SK-N-MC (cell line): ENCODE measurements around the gene RBBP8NL.

Experiments
- DNase-seq: peaks from one replicate; pipeline ENCODE4 v3.0.0-alpha.2; 2011; ENCODE audit warnings: low read depth, low spot score
- H3K27ac ChIP-seq: fragments of 200-600 bp; sonication (generic); 2 replicates; pipeline ENCODE4 v1.5.1; 2016; ENCODE audit warnings: mixed run types
- H3K36me3 ChIP-seq: fragments of 200-600 bp; sonication (generic); 2 replicates; pipeline ENCODE4 v1.6.1; 2017; ENCODE audit warnings: antibody characterized with exemption, low read length, mixed read lengths; ENCODE audit not compliant: insufficient read depth
- H3K4me3 ChIP-seq: fragments of 200-600 bp; sonication (generic); 2 replicates; pipeline ENCODE4 v1.5.1; 2016
- H3K9ac ChIP-seq: fragments of 200-600 bp; sonication (generic); 2 replicates; pipeline ENCODE4 v1.8.0; 2017; ENCODE audit warnings: mixed run types, mixed read lengths; ENCODE audit not compliant: insufficient read length
- H3K9me3 ChIP-seq: fragments of 200-600 bp; sonication (generic); 2 replicates; pipeline ENCODE4 v1.6.1; 2017; ENCODE audit warnings: low read depth, mild to moderate bottlenecking, antibody characterized with exemption, low read length, moderate library complexity, mixed read lengths
- EZH2 ChIP-seq: fragments of 200-600 bp; sonication (generic); IDR thresholded peaks from one replicate; pipeline ENCODE4 v1.6.1; 2017; ENCODE audit warnings: antibody characterized with exemption
- FOXP2 ChIP-seq: optimal IDR thresholded peaks from 2 replicates; pipeline ENCODE3; 2011; ENCODE audit warnings: mild to moderate bottlenecking, moderate library complexity; ENCODE audit not compliant: insufficient read depth; ENCODE audit errors: extremely low read length, control extremely low read depth
- POLR2AphosphoS5 ChIP-seq: IDR thresholded peaks from 2 replicates; pipeline ENCODE4 v1.6.1; 2012; ENCODE audit warnings: mild to moderate bottlenecking, low read depth, low read length, borderline replicate concordance

Gene RBBP8NL

GRCh38 chr20:62395311-62396242 is 31.8 kb downstream of the RBBP8NL start:
- TF ChIP-seq EZH2, result no peak
- 0 out of 2 replicates have a peak, but pooled peaks have one; percentile 10 for TF ChIP-seq POLR2AphosphoS5
- no peak for DNase-seq
- H3K9ac ChIP-seq, result no peak overlapping the region
- no peaks in the 10 kb centered on the region for H3K9me3 ChIP-seq
- no peak overlapping the region for H3K4me3 ChIP-seq
- no peak overlapping the region for H3K27ac ChIP-seq
- peaks cover 1% of the 10 kb centered on the region; the same call in 1 of the 2 replicates for H3K36me3 ChIP-seq

GRCh38 chr20:62394248-62395245 is 32.8 kb downstream of the RBBP8NL start:
- Histone ChIP-seq H3K4me3 (no peak overlapping the region), H3K9me3 (no peaks in the 10 kb centered on the region), H3K36me3 (peaks cover 11% of the 10 kb centered on the region), H3K27ac (no peak overlapping the region), H3K9ac (no peak overlapping the region)
- DNase-seq, result no peak
- TF ChIP-seq FOXP2, result no peak
- TF ChIP-seq EZH2, result no peak
- no peak for TF ChIP-seq POLR2AphosphoS5

GRCh38 chr20:62393830-62394229 is 33.5 kb downstream of the RBBP8NL start:
- Histone ChIP-seq H3K36me3 (peaks cover 19% of the 10 kb centered on the region), H3K9ac (no peak overlapping the region), H3K27ac (no peak overlapping the region), H3K4me3 (no peak overlapping the region), H3K9me3 (no peaks in the 10 kb centered on the region)
- DNase-seq, result no peak
- TF ChIP-seq EZH2 (no peak), POLR2AphosphoS5 (no peak), FOXP2 (no peak)

- H3K27ac ChIP-seq, result no peak overlapping the region
- DNase-seq, result no peak
- H3K36me3 ChIP-seq, result peaks cover 24% of the 10 kb centered on the region
- H3K9me3 ChIP-seq, result no peaks in the 10 kb centered on the region
- TF ChIP-seq EZH2, result no peak
- no peak for TF ChIP-seq POLR2AphosphoS5
- TF ChIP-seq FOXP2, result no peak
- no peak overlapping the region for H3K9ac ChIP-seq
- H3K4me3 ChIP-seq, result no peak overlapping the region
Observed at GRCh38 chr20:62393335-62393665, 34.0 kb downstream of the RBBP8NL start.

GRCh38 chr20:62392621-62393334 is 34.6 kb downstream of the RBBP8NL start:
- DNase-seq, result no peak
- peaks cover 29% of the 10 kb centered on the region for H3K36me3 ChIP-seq
- H3K4me3 ChIP-seq, result no peak overlapping the region
- H3K9ac ChIP-seq, result no peak overlapping the region
- TF ChIP-seq POLR2AphosphoS5 (no peak), FOXP2 (no peak), EZH2 (no peak)
- H3K27ac ChIP-seq, result no peak overlapping the region
- no peaks in the 10 kb centered on the region for H3K9me3 ChIP-seq

GRCh38 chr20:62392077-62392418 is 35.3 kb downstream of the RBBP8NL start:
- H3K9ac ChIP-seq, result no peak overlapping the region
- H3K4me3 ChIP-seq, result no peak overlapping the region
- no peaks in the 10 kb centered on the region for H3K9me3 ChIP-seq
- H3K36me3 ChIP-seq, result peaks cover 33% of the 10 kb centered on the region
- no peak for DNase-seq
- TF ChIP-seq FOXP2, result no peak
- no peak for TF ChIP-seq EZH2
- no peak for TF ChIP-seq POLR2AphosphoS5
- H3K27ac ChIP-seq, result no peak overlapping the region

- H3K9ac ChIP-seq, result no peak overlapping the region
- no peak for DNase-seq
- H3K9me3 ChIP-seq, result no peaks in the 10 kb centered on the region
- H3K36me3 ChIP-seq, result peaks cover 33% of the 10 kb centered on the region
- TF ChIP-seq POLR2AphosphoS5 (no peak), EZH2 (no peak), FOXP2 (no peak)
- H3K4me3 ChIP-seq, result no peak overlapping the region
- no peak overlapping the region for H3K27ac ChIP-seq
Observed at GRCh38 chr20:62391165-62392076, 35.9 kb downstream of the RBBP8NL start.
